ENCODE data around the gene DGCR8. TPM values are rescaled to one million over a fixed set of nuclear protein-coding genes. Genes with fewer than 3 reads are reported as not detected.

Gene DGCR8
- total and polyA plus RNA-seq, 2 experiments from 2014 or later = 14.0 to 28.7 TPM

DNA sequence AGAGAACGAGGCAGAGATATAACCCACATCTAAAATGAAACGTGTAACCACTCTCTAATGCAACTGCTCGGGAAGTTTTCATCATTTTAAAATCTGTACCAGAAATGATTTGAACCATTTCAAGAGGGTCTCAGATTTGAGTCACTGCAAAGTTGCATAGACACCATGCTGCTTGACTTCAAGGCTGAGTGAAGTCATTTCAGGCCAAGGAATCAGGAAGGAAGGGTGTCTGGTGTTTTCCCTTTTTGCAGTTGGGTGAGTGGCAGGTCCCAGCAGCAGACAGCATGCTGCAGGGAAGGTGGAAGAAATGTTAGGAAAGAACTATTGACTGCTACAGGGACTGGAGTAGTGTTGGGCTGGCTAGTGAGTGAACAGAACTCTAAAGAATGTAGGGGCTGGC lies 42.6 kb upstream of the DGCR8 start:
- in situ Hi-C loops (cut with MboI) = no loop called here
- Histone ChIP-seq H3K4me1 (ENCODE audit: insufficient read depth) (no peaks in the 10 kb centered on the region), H2AFZ (no peak overlapping the region), H3K79me2 (ENCODE audit: insufficient read depth) (peaks cover 26% of the 10 kb centered on the region), H3K36me3 (ENCODE audit: low read depth) (no peaks in the 10 kb centered on the region), H3K27me3 (replicated peaks; ENCODE audit: insufficient read depth) (no peaks in the 10 kb centered on the region), H3K9ac (no peak overlapping the region), H4K20me1 (ENCODE audit: insufficient read depth) (no peaks in the 10 kb centered on the region), H3K9me2 (ENCODE audit: insufficient read depth) (no peaks in the 10 kb centered on the region), H3F3A (ENCODE audit: insufficient read depth) (no peaks in the 10 kb centered on the region), H3K27ac (no peak overlapping the region), H3K4me2 (ENCODE audit: unreplicated experiment) (no peak overlapping the region), H3K9me3 (ENCODE audit: low read depth) (no peaks in the 10 kb centered on the region), H3K4me3 (no peak overlapping the region)
- DNase-seq = no peak
- WGBS, 2 experiments (ENCODE audit: low coverage in 1 of 2, low lambda C conversion rate in 2 of 2, missing lambda C conversion rate in 2 of 2) = 91 to 96% methylated on average over 3 of the region's 3 CpGs
- TF ChIP-seq EZH2phosphoT487 (IDR thresholded peaks at IDR 0.05; ENCODE audit: insufficient read depth, low read depth) (no peak), EZH2 (IDR thresholded peaks at IDR 0.05; ENCODE audit: insufficient read depth, poor library complexity, severe bottlenecking) (no peak)

DNA sequence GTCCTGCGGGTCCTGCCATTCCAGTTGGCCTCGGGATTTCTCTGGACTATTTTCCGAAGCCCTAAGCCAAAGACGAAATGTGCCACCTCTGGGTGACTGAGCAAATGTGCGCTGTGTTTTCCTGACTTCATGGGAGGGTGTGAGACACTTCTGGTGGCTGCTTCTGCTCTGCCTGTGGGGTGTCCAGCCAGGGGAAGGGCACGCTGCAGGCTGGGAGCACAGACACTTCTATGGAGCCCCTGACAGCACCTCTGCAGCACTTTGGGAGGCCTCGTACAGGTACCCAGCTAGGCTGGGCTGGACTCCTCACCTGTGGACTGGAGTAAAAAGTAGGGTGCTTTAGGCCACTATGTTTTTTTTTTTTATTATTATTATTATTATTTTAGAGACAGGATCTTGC lies 41.5 kb upstream of the DGCR8 start:
- Histone ChIP-seq H3F3A (ENCODE audit: insufficient read depth) (no peaks in the 10 kb centered on the region), H4K20me1 (ENCODE audit: insufficient read depth) (no peaks in the 10 kb centered on the region), H3K9me2 (ENCODE audit: insufficient read depth) (no peaks in the 10 kb centered on the region), H3K4me3 (no peak overlapping the region), H3K27ac (no peak overlapping the region), H3K4me2 (ENCODE audit: unreplicated experiment) (no peak overlapping the region), H2AFZ (no peak overlapping the region), H3K36me3 (ENCODE audit: low read depth) (no peaks in the 10 kb centered on the region), H3K27me3 (replicated peaks; ENCODE audit: insufficient read depth) (no peaks in the 10 kb centered on the region), H3K4me1 (ENCODE audit: insufficient read depth) (no peaks in the 10 kb centered on the region), H3K9ac (no peak overlapping the region), H3K79me2 (ENCODE audit: insufficient read depth) (peaks cover 20% of the 10 kb centered on the region), H3K9me3 (ENCODE audit: low read depth) (no peaks in the 10 kb centered on the region)
- WGBS, 2 experiments (ENCODE audit: low coverage in 1 of 2, low lambda C conversion rate in 2 of 2, missing lambda C conversion rate in 2 of 2) = 92 to 95% methylated on average over 7 of the region's 7 CpGs
- TF ChIP-seq EZH2 (IDR thresholded peaks at IDR 0.05; ENCODE audit: insufficient read depth, poor library complexity, severe bottlenecking) = no peak
- no peak for TF ChIP-seq EZH2phosphoT487 (IDR thresholded peaks at IDR 0.05; ENCODE audit: insufficient read depth, low read depth)
- no peak for DNase-seq
- in situ Hi-C loops (cut with MboI) = no loop called here

DNA sequence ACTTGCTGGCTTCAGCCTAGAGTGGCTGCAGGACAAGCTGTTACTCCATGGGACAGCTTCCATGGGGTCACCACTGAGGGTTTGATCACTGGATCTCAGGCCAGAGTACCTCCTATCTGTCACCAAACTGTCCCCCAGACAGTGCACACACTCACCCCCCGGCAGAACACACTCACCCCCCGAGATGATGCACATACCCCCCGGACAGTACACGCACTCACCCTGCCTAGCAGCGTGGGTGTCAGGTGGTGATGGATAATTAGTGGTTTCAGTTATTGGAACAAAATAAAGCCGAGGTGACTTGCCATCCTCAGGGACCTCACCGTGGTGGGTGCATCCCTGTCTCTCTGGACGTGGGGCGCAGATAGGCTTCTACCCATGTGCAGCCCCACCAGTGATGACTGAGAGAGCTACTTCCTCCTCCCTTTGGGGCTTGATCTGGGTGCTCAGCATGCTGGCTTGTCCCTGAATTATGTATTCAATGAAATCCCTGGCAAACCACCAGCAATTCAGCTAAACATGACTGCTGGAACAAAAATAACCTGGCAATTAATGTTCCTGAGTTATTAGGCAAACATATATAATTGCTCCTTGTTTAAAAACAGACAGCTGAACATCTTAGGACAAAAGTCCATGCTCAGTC lies 40.2 kb upstream of the DGCR8 start:
- in situ Hi-C loops (cut with MboI) = no loop called here
- no peak for TF ChIP-seq EZH2 (IDR thresholded peaks at IDR 0.05; ENCODE audit: insufficient read depth, poor library complexity, severe bottlenecking)
- no peak for TF ChIP-seq EZH2phosphoT487 (IDR thresholded peaks at IDR 0.05; ENCODE audit: insufficient read depth, low read depth)
- WGBS, 2 experiments (ENCODE audit: low coverage in 1 of 2, low lambda C conversion rate in 2 of 2, missing lambda C conversion rate in 2 of 2) = 91 to 93% methylated on average over 7 to 9 of the region's 9 CpGs

DNA sequence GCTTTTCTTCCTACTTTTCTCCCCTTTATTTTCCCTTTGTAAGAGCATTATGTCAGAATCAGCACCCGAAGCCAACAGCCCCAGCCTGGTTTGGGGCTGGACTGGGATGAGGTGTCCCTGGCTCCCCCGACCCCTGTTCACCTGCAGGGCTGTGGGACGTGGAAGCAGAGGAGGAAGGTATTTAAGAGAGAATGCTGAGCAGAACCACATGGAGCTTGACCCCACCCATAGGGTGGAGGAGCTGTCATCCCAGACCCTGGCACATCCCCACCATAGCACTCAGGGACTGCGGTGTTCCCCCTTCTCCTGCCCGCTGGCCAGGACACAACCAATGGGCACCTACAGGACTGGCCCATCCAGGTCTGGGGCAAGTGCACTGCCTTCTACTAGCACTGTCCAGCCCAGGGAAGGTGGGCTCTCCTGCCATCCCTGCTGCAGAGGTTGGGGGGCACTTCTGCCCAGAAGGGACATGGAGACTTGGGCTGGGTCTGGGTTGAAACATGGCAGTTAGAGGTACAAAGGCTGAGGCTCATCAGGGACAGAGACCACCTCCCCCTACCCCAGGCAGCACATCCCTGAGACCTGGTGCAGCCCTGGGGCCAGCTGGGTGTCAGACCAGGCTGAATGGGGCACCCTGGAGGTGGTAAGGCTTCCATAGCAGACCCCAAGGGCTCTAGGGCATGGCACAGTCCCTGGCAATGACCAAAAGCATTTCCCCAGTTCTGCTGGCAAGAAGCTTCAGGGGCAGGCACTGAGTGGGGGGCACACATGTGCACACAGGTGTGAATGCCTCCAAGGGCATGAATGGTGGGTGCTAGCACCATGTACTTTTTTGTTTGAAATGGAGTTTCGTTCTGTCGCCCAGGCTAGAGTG lies 39.5 kb upstream of the DGCR8 start:
- Histone ChIP-seq H3K4me1 (ENCODE audit: insufficient read depth) (no peaks in the 10 kb centered on the region), H4K20me1 (ENCODE audit: insufficient read depth) (no peaks in the 10 kb centered on the region), H3K27ac (no peak overlapping the region), H3K9me3 (ENCODE audit: low read depth) (no peaks in the 10 kb centered on the region), H3K79me2 (ENCODE audit: insufficient read depth) (peaks cover 6% of the 10 kb centered on the region; the same call in 1 of the 2 replicates), H3K36me3 (ENCODE audit: low read depth) (no peaks in the 10 kb centered on the region), H3K9me2 (ENCODE audit: insufficient read depth) (no peaks in the 10 kb centered on the region), H3K9ac (no peak overlapping the region), H3F3A (ENCODE audit: insufficient read depth) (no peaks in the 10 kb centered on the region), H2AFZ (no peak overlapping the region), H3K27me3 (replicated peaks; ENCODE audit: insufficient read depth) (no peaks in the 10 kb centered on the region), H3K4me3 (no peak overlapping the region), H3K4me2 (ENCODE audit: unreplicated experiment) (no peak overlapping the region)
- DNase-seq = no peak
- no peak for TF ChIP-seq EZH2phosphoT487 (IDR thresholded peaks at IDR 0.05; ENCODE audit: insufficient read depth, low read depth)
- TF ChIP-seq EZH2 (IDR thresholded peaks at IDR 0.05; ENCODE audit: insufficient read depth, poor library complexity, severe bottlenecking) = no peak
- in situ Hi-C loops (cut with MboI) = no loop called here
- 79% methylated on average over 7 of the region's 7 CpGs for WGBS, 2 experiments (ENCODE audit: low coverage in 1 of 2, low lambda C conversion rate in 2 of 2, missing lambda C conversion rate in 2 of 2)

More for the DNA sequence above, 40.2 kb upstream of the DGCR8 start:
- DNase-seq = no peak
- Histone ChIP-seq H3K27ac (no peak overlapping the region), H3K4me2 (ENCODE audit: unreplicated experiment) (no peak overlapping the region), H2AFZ (no peak overlapping the region), H3K9me2 (ENCODE audit: insufficient read depth) (no peaks in the 10 kb centered on the region), H3K9ac (no peak overlapping the region), H3K4me1 (ENCODE audit: insufficient read depth) (no peaks in the 10 kb centered on the region), H3K9me3 (ENCODE audit: low read depth) (no peaks in the 10 kb centered on the region), H3K4me3 (no peak overlapping the region), H4K20me1 (ENCODE audit: insufficient read depth) (no peaks in the 10 kb centered on the region), H3K79me2 (ENCODE audit: insufficient read depth) (peaks cover 13% of the 10 kb centered on the region), H3K36me3 (ENCODE audit: low read depth) (no peaks in the 10 kb centered on the region), H3K27me3 (replicated peaks; ENCODE audit: insufficient read depth) (no peaks in the 10 kb centered on the region), H3F3A (ENCODE audit: insufficient read depth) (no peaks in the 10 kb centered on the region)

Measured in GM23248 (cell line).